Spinal cord (tissue), 10 donors: ENCODE data around the gene HOXC5. TPM values are rescaled to one million over a fixed set of nuclear protein-coding genes. Genes with fewer than 3 reads are reported as not detected.
A peak's percentile ranks its signal among the peaks of the same experiment; 100 is the strongest.

Experiments
- DNase-seq, 6 donors: peaks; one replicate each; pipeline versions ENCODE4 v3.0.0 to v3.0.0-alpha.2; 2013 to 2015; ENCODE audit warnings: low spot score in 6 of 6, low read depth in 4 of 6
- H3K27ac ChIP-seq: one replicate; pipeline ENCODE4 v1.5.1; 2013; ENCODE audit warnings: low read depth, low read length, control low read depth
- H3K27me3 ChIP-seq: one replicate; pipeline ENCODE4 v1.6.1; 2013; ENCODE audit warnings: low read length; ENCODE audit not compliant: control insufficient read depth, insufficient read depth
- H3K36me3 ChIP-seq: one replicate; pipeline ENCODE4 v1.6.1; 2013; ENCODE audit warnings: low read length; ENCODE audit not compliant: control insufficient read depth, insufficient read depth
- H3K4me1 ChIP-seq: one replicate; pipeline ENCODE4 v1.6.1; 2013; ENCODE audit warnings: low read length; ENCODE audit not compliant: control insufficient read depth, insufficient read depth
- H3K4me3 ChIP-seq: one replicate; pipeline ENCODE4 v1.5.1; 2013; ENCODE audit warnings: low read depth, low read length, control low read depth
- H3K9me3 ChIP-seq: one replicate; pipeline ENCODE4 v1.6.1; 2013; ENCODE audit warnings: low read length; ENCODE audit not compliant: control insufficient read depth, insufficient read depth
- WGBS: methylation state at CpG from one replicate; pipeline ENCODE4 v1.1.5; 2013; ENCODE audit warnings: missing lambda C conversion rate; ENCODE audit not compliant: insufficient coverage; 5-methylcytosine and 5-hydroxymethylcytosine counted together
- polyA plus RNA-seq, 2 donors: library from polyadenylated mRNA; unstranded; fragments of 120-200 nt; gene quantifications; one replicate each; pipeline ENCODE4 v1.2.1, GENCODE V29; 2013; ENCODE audit not compliant: insufficient read length in 2 of 2
- total RNA-seq, 2 donors: library from RNA; depleted of rRNA in 1 of 2; stranded (reverse); fragments of 120-200 nt in 1 of 2; fragments of >200 nt in 1 of 2; gene quantifications; one replicate each; pipeline versions ENCODE4 v1.2.3 to v1.2.4, GENCODE V29; 2013 to 2014
- donor health status: healthy.

The HOXC5 gene
- total and polyA plus RNA-seq, 4 donors, result 2.4 to 16.3 (median 8.1) TPM

DNA sequence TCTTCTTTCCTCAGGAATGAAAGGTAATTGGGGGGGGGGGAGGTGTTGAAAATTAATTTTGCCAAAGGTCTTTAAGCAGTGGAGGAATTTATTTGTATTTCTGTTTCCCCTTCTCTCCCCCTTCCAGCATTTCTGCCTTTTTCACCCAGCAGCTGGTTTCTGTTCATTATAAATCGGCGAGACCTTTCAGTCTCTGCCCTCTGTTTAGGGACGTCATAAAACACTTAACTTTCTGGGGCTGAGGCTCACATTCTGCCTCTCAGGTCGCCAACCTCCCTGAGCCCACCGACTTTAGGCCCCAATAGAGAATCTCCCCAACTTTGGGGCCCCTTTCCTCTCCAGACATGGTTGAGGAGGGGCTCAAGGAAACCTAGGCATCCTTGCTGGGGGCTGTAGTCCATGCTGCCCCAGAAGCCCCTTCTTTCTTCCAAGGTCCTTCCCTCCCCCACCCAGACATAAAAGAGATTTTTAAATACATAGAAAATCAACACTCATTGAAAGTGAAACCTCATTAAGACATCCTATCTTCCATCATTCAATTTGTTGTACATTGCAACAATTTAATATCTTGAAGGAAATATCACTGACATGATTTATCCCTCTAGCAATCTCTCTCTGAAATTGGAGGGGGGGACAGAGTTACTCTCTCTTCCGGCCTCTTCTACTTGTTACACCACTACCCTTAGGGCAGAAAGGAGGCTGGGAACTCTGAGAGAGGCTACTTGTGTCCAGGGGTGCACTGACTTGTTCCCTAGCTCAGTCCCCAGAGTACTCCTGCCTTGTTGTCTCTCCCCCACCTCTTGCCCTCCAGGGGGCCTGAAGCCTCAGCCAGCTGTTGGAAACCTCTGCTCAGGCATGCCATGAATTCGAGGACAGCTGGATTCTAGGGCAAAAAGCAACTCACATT lies 7.1 kb upstream of the HOXC5 start:
- Histone ChIP-seq H3K4me1 (peaks cover 83% of the 10 kb centered on the region), H3K36me3 (peaks cover 15% of the 10 kb centered on the region), H3K9me3 (no peaks in the 10 kb centered on the region), H3K27ac (peak overlapping the region; percentile 100), H3K27me3 (no peaks in the 10 kb centered on the region), H3K4me3 (peak overlapping the region; percentile 39)
- WGBS, result 27% methylated on average over 4 of the region's 7 CpGs
- peak in 1 of 6 donors; percentile 47 for DNase-seq

- Histone ChIP-seq H3K4me3 (peak overlapping the region; percentile 27), H3K9me3 (no peaks in the 10 kb centered on the region), H3K27ac (peak overlapping the region; percentile 100), H3K27me3 (peaks cover 1% of the 10 kb centered on the region), H3K36me3 (peaks cover 25% of the 10 kb centered on the region), H3K4me1 (peaks cover 83% of the 10 kb centered on the region)
- peak in 1 of 6 donors; percentile 89 for DNase-seq
- WGBS, result 29% methylated on average over 6 of the region's 22 CpGs
Measured at GRCh38 chr12:54026640-54027441, 6.0 kb upstream of the HOXC5 start.

DNA sequence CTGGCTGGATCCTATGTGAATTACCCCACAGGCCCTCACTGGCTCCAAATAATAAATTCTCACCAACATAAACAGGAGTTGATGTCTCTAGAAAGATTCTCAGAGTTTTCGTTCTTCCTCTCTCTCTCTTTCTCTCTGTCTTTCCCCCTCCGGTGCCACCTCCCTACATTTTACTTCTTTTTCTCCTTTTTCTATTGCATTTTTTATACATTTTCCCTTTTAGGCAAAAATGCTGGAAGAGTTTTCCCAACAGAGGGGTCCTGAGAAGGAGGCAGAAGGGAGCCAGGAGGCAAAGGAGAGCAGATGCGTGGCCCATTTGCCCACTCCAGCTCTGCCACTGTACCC lies 5.4 kb upstream of the HOXC5 start:
- WGBS, result 67% methylated on average over 1 of the region's 3 CpGs
- peak overlapping the region; percentile 16 for H3K4me3 ChIP-seq
- H3K36me3 ChIP-seq, result peaks cover 25% of the 10 kb centered on the region
- peak overlapping the region; percentile 100 for H3K27ac ChIP-seq
- no peaks in the 10 kb centered on the region for H3K9me3 ChIP-seq
- DNase-seq, result no peak
- H3K27me3 ChIP-seq, result peaks cover 2% of the 10 kb centered on the region
- H3K4me1 ChIP-seq, result peaks cover 86% of the 10 kb centered on the region

GRCh38 chr12:54028314-54029201 lies 4.3 kb upstream of the HOXC5 start, which contains the start of gene HOXC6:
HOXC6 (plus strand) TSS chr12:54028440; CDS start chr12:54028522, 82 bp downstream.
- WGBS, result 9% methylated on average over 31 of the region's 36 CpGs
- peak within 1 kb of the TSS; percentile 100 for H3K27ac ChIP-seq
- H3K9me3 ChIP-seq, result no peaks in the 10 kb centered on the region
- H3K27me3 ChIP-seq, result peaks cover 2% of the 10 kb centered on the region
- DNase-seq, result peak in 2 of 6 donors; percentile 86 to 94
- H3K36me3 ChIP-seq, result peaks cover 25% of the 10 kb centered on the region
- peaks cover 88% of the 10 kb centered on the region for H3K4me1 ChIP-seq
- H3K4me3 ChIP-seq, result peak within 1 kb of the TSS; percentile 62

GRCh38 chr12:54029529-54030441 lies 3.1 kb upstream of the HOXC5 start:
- no peak for DNase-seq
- peak overlapping the region; percentile 100 for H3K27ac ChIP-seq
- peaks cover 31% of the 10 kb centered on the region for H3K36me3 ChIP-seq
- peak overlapping the region; percentile 62 for H3K4me3 ChIP-seq
- H3K27me3 ChIP-seq, result peaks cover 2% of the 10 kb centered on the region
- H3K4me1 ChIP-seq, result peaks cover 88% of the 10 kb centered on the region
- 23% methylated on average over 43 of the region's 53 CpGs for WGBS
- H3K9me3 ChIP-seq, result no peaks in the 10 kb centered on the region

GRCh38 chr12:54030442-54030801 lies 2.4 kb upstream of the HOXC5 start:
- no CpG with 5 or more reads among the region's 7 CpGs for WGBS
- peaks cover 2% of the 10 kb centered on the region for H3K27me3 ChIP-seq
- peak overlapping the region; percentile 39 for H3K4me3 ChIP-seq
- H3K36me3 ChIP-seq, result peaks cover 35% of the 10 kb centered on the region
- no peak for DNase-seq
- peak overlapping the region; percentile 100 for H3K27ac ChIP-seq
- H3K4me1 ChIP-seq, result peaks cover 92% of the 10 kb centered on the region
- no peaks in the 10 kb centered on the region for H3K9me3 ChIP-seq

- DNase-seq, result no peak
- H3K9me3 ChIP-seq, result no peaks in the 10 kb centered on the region
- WGBS, result 18% methylated on average over 46 of the region's 46 CpGs
- H3K4me3 ChIP-seq, result peak overlapping the region; percentile 39
- peaks cover 2% of the 10 kb centered on the region for H3K27me3 ChIP-seq
- H3K36me3 ChIP-seq, result peaks cover 37% of the 10 kb centered on the region
- peaks cover 92% of the 10 kb centered on the region for H3K4me1 ChIP-seq
- peak overlapping the region; percentile 100 for H3K27ac ChIP-seq
Measured at GRCh38 chr12:54030889-54031471, 1.9 kb upstream of the HOXC5 start.

GRCh38 chr12:54031480-54031879 lies 1.4 kb upstream of the HOXC5 start:
- peaks cover 93% of the 10 kb centered on the region for H3K4me1 ChIP-seq

More at GRCh38 chr12:54031480-54031879, 1.4 kb upstream of the HOXC5 start:
- Histone ChIP-seq H3K9me3 (no peaks in the 10 kb centered on the region), H3K27me3 (peaks cover 2% of the 10 kb centered on the region), H3K4me3 (peak overlapping the region; percentile 39), H3K36me3 (peaks cover 37% of the 10 kb centered on the region), H3K27ac (peak overlapping the region; percentile 100)
- 73% methylated on average over 5 of the region's 16 CpGs for WGBS
- no peak for DNase-seq
